NCI-H774 (cell line): Measurements from ENCODE around the gene STK17B.

Experiments used
- DNase-seq: peaks from one replicate; lab custom pipeline; 2025; lab: John Stamatoyannopoulos, UW

Gene STK17B

DNA sequence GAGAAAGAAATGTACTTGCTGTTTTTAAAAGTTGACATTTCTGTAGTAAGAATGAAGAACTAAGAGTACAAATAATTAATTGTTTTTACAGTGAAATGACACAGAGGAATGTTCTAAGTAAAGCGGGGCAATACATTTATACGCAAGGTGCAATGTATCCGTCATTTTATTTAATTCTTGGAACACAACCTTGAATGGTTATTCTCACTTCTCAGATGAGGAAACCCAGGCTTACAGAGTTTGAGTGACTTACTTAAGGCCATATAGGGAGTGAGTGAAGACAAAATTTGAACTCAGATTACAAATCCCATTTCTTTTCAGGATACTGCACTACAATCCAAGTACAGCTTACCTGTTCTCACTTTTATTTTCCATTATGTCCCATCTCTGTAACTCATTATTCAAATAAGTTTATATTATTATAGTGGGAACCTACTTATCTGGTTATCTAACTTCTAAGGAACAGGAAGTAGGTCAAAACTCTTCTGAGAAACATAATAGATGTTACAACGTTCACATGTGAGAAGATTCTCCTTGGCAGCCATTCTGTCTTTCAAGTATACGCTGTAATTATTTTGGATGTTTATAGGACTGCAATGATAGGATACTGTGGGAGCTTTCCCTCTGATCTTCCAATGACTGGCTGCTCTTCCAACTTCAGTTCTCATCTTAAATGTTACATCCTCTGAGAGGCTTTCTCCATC is 12.3 kb upstream of the STK17B start:
- DNase-seq, result no peak

DNA sequence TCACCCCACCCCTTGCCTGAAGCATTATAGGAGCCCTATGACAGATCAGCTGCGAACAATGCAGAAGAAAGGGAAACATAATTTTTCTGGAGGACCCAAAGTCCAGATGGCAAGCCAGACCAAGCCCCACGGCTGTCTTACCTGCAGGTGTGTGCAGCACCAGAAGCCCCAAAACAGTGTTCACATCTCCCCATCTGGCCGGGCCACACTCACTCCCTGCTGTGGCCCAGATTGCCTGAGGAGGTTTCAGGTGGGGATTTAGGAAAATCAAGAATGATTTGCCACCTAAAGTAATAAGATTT is 11.7 kb upstream of the STK17B start:
- no peak for DNase-seq

DNA sequence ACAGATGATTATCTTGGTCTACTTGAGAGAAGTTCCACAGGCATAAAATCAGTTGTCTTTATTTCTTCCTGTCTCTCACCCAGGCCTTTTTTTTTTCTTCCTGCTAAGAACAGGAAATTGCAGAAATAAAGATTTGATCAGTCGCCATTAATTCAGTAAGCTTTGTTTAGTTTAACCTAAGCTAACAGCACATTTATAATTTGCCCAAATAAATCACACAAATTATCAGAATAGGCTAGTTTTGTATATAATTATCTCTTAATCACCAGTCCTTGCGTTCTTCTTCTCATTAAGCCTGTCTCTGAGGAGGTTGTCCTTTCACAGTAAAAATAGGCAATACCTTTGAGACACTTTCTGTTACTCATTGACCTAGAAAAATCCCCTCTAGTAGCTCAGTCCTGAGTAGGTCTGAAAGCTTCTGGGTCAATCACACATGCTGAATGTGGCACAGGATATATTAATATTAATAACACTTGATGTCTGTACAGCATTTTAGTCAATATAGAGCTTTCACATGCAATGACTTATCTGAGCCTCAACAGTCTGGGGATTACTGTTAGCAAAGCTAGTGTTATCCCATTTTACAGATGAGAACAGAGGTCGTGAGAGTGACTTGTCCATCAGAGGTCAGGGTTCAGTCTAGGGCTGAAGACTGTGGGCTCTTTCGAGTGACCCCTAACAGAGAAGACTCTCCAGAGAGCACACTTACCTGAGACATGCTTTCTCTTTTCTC is 11.2 kb upstream of the STK17B start:
- DNase-seq, result no peak

DNA sequence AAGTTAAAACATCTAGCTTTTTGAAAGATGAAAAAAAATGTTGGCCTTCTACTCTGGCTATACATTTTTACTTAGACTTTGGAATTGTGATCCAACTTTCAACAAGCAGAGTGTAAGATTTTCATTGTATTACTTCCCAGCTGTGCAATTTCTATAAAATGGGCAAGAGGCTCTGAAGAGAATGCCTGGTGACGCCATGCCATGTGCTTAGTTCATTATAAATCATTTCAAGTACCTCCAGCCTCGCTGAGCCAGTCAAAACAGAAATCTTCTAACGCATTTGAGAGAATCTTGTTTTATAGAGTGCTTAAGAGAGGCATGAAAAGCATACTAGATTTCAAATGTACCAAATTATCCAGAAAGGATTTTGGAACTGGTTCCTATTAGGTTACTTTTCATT is 10.1 kb upstream of the STK17B start:
- peak; percentile 7 for DNase-seq

DNA sequence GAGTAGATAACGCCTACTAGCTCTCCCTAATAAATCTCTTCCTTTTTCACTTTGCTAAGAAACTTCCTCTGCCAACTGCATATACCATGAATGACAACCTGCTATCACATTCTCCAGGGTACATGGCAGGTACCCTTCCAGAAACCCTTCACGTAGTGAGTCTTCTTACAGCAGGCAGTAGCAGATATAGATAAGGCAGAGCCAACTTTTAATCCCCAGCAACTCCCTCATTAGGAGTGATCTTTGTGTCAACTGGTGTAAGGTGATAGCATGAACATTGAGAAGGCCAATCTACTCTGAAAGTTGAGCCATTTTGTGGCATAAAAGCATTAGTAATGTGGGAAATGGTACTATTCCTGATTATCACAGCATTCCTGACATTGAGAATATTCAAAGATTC is 5.7 kb upstream of the STK17B start:
- no peak for DNase-seq

DNA sequence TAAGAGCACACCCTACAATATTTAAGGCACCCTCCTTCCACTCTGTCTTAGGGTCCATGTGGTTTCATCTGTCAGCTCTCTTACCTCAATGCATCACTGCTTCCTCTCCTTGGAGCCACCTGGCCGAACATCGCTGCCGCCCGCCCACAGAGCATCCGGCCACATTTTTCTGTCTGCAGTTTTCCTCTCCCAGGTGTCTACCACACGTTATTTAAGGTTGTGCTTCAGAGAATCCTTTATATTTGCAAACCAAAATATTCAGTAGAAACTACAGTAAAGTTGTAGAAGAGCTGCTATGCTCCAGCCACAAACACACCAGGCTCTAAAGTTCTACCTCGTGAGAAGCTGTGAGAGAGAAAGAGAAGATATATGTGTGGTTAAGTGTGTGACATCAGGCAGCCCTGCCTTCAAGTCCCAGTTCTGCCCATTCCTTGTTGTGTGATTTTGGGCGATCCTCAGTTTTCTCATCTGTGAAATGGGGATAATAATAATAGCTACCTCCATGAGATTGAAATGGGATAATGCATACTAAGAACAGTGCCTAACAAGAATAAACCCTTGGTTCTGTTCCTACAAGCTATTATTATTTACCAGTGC is 4.9 kb upstream of the STK17B start:
- DNase-seq, result no peak

DNA sequence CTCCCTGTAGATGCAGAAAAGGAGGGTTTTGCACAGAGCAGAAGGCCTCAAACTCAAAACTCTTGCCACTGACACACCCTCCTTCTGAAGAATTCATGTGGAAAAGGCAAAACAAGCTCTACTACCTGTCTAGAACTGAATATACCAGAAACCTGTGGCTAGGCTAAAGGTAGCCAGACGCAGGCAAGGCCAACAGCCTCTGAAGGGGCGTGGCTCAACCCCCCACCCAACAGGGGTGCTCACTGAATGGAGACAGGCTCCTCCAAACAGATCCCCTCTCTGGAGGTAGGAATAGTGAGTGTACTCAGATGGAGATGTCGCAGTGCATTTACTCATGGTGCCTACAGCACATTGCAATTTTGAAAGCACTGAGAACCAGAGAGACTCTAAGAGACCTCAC is 3.0 kb upstream of the STK17B start:
- DNase-seq, result no peak

DNA sequence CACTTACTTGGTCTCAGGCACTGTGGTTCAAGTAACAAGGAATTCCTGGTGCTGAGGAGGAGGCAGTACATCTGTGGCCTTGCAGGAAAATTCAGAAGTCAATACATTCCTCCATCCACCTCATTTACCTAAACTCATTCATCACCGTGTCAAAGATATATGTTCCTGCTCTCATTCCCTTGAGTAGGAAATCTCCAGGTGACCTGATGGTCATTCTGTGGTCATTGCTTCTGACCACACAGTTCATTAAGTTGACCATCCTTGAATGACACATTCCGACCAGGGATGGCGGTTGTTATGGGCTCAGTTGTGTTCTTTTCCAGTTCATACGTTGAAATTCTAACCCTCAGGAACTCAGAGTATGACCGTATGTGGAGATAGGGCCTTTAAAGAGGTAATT is 2.1 kb upstream of the STK17B start:
- no peak for DNase-seq

DNA sequence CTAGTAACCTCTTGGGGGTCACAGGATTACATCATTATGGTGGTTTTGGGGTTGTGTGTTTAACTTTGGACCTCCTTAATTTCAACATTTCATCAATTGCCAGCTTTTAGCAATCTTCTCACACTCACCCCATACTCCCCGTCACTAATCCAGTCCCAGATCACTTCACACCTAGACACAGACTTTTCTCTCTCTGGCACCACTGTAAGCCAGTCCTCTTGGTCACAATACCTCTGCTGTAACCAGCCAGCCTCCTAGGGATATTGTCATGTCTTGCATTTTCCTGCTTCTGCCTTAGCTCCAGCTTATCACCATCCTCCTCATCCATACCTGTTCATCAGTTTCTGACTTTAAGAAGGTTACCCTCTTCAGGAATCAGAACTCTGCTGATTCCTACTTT is 1.6 kb upstream of the STK17B start:
- no peak for DNase-seq

DNA sequence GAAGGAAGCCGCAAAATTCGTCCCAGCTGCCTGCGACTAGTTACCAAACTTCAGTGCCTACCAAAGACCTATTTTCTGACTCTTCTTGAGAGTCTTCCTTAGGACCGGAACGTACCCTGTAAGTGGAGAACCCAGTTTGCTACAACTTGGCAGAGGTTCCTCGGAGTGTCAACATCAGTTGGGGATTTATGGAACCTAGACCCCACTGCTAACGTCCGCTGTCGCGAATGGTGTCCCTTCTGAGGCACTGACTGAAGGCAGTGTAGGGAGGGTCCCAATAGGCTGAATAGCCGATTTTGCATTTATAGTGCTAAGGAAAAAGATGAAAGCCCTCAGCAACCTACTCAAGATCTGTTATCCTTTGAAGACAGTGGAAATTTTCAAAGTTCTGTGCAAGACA is 568 bp upstream of the STK17B start:
- no peak for DNase-seq

DNA sequence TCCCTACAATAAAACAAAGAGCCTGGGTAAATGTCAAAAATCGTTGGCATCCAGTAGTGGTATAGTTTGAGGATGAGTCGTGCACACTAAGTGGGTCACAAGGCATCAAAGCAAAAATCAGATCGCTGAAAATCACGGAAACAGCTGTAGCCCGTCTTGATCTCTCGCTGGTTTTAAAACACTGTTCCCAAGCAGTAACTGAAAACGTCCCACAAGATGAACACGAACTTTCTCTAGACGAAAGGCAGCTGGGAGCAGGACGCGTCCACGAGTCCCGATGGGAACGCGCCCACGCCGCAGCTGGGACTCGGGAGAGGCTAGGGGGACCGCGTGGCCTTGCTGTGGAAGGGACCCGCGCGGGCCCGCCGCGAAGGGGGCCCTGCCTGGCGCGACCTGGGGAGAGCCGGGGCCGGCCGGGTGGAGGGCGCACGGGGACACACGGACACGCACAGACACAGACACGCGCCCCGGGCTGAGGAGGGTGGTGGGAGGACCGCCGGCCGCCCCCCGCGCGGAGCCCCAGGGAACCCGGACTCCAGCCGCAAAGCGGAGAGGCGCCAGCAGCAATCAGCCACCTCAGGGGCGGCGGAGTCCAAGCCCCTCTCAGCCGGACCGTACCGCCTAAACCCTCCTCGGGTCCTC is 651 bp downstream of the STK17B start:
- no peak for DNase-seq

DNA sequence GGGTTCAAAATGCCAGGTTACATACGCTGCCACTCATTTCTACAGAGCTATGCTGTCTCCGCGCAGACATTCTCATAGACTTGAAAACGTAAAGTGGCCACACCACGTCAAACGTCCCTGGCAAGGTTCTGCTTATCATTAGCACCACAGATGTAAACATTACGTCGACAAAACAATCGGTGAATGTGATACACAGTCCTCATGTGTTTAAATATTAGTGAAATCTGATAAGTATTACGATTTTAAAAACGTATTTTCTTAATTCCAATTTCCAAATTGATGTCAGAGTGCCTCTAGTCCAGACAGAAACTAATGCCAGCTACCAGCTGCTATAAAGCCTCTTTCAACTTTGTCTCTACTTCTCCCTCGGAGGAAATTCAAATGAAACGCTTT is 1.2 kb downstream of the STK17B start:
- peak; percentile 23 for DNase-seq

DNA sequence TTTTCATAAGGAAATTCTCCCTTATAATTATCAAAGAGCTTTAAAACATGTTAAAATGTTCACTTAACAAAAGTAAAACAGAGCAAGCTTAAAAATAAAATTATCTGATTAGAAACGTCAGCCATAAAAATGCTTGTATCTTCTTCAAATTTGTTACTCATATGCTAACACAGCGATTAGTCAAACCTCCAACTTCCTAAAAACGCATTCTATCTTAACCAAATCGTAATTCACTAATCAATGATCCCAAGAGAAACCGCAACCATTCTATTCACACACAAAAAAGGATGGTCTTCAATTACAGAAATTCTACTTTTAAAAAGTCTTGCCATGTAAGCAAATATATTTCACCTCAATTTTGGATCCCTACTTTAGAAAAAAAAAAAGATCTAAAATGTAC is 1.9 kb downstream of the STK17B start:
- no peak for DNase-seq

DNA sequence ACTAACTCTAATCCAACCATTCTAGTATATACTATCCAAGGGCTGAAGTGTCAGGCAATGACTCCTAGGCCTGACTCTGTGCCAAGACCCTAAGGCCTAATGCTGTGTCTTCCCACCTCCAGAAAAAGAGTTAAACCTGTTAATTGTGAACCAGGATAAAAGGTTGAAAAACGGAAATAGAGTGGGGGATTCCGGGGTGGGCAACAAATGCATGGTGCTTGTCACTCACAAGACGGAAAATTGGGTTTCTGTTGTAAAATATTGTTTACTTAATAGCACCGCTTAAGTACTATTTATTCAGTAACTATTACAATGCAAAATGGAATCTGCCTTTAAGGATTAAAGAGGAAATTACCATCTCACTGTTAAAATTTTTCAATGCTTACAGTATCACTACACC is 3.2 kb downstream of the STK17B start:
- DNase-seq, result no peak

DNA sequence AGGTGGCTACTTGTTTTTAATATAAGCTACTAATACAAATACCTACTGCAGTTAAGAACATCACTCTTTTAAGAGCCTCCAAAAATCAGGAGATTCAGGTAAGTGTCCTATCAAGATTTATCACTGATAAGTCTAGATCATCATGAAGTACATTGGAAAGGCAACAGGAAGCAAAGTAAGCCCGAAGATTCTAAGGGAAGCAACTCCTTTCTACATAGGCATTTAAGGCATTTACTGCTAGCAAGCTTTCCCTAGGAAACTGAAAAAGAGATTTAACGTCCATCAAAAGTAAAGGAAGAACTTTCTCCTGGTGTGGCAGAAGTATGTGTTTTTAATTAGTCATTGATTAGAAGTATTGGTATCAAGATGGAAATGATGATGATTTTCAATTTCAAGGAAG is 3.7 kb downstream of the STK17B start:
- no peak for DNase-seq

DNA sequence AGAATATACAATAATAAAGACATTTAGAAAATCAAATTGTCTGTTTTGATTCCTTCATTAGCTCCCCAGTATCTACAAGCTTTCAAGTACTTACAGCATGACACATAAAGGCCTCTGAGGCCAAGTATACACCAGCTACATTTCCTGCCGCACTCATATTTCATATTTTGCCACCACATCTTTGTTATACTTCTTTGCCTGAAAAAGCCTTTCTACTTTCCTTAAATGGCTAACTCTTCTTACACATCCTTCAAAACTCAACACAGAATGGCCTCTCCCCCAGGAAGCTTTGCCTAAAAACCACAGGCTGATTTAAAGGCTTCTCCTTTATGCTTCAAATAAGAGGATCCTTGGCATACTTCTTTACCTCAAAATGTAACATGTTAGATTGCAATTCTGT is 4.5 kb downstream of the STK17B start:
- DNase-seq, result no peak

DNA sequence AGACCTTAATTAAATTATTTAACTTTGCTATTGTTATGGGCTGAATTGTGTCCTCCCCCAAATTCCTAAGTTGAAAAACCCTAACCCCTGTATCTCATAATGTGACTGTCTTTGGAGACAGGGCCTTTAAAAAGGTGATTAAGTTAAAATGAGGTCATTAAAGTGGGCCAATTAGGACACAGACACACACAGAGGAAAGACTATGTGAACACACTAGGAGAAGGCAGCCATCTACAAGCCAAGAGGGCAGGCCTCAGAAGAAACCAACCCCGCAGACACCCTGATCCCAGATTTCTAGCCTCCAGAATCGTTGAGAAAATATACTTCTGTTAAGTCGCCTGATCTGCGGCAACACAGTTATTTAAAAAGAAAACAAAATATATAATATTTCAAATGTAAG is 6.4 kb downstream of the STK17B start:
- DNase-seq, result no peak

DNA sequence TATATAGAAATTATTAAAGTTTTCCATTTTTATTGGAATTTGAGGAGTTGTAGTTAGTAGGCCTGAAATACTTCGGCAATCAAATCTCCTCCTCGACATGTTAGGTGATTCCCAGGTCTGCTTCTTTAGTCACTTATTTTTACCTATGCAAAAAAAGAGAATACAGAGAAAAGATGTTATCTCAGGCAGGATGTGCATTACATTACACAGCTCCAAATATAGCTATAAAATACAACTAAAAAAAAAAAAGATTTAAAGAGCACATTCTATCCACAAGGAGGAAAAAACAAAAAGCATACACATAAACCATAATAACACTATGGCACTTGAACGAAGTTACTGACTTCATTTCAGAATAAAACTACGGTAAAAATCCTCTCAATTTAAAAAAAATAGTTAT is 8.1 kb downstream of the STK17B start:
- DNase-seq, result no peak

DNA sequence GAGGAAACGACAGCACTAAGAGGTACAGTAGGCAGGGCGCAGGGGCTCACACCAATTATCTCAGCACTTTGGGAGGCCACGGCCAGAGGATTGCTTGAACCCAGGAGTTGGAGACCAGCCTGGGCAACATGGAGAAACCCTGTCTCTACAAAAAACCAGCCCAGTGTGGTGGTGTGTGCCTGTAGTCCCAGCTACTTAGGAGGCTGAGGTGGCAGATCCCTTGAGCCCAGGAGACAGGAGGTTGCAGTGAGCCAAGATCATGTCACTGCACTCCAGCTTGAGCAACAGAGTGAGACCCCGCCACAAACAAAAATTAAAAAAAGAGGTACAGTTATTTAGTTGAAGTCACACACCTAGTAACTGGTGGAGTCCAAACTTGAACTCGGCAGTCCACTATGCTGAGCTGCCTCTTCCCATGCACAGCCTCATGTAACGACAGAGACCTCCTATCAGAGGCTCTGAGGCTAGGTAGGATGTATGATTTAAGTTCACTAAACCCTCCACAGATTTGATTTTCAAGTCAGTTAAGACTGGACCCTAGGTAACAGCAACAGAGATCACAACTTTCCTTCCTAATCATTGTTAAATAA is 8.7 kb downstream of the STK17B start:
- DNase-seq, result no peak

DNA sequence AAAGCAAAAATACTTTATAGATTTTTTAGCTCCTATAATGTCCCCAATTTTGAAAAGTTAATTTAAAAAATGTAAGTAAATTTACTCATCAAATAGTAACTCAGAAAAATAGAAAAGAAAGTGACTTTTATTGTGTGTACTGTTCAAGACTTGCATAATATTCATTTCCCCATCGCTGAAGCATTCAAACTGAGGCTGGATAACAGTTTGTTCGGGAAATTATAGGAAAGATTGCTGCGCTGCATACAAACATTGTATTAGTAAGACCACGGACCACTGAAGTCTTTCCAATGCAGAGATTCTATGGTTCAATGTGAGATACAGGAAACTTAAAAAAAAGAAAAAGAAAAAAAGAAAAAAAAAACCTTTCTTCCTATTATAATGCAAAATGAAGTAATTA is 10.4 kb downstream of the STK17B start:
- DNase-seq, result no peak

DNA sequence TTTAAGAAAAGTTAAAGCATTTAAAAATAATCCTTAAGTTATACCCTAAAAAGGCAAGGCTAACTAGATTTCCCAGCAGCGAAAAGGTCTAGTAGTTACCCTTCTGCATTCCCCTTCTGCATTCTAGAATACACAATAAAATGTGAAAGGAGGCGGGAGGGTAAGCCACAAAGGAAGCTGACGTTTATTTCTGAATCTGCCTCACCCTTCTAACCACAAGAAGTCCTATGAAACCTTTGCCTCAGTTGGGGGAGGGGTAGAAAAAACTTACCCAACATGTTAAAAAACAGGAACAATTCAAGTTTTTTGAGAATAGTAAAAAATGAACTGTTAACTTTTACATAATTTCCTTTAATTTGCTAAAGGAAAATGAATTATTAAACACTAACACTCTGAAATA is 11.3 kb downstream of the STK17B start:
- DNase-seq, result no peak

DNA sequence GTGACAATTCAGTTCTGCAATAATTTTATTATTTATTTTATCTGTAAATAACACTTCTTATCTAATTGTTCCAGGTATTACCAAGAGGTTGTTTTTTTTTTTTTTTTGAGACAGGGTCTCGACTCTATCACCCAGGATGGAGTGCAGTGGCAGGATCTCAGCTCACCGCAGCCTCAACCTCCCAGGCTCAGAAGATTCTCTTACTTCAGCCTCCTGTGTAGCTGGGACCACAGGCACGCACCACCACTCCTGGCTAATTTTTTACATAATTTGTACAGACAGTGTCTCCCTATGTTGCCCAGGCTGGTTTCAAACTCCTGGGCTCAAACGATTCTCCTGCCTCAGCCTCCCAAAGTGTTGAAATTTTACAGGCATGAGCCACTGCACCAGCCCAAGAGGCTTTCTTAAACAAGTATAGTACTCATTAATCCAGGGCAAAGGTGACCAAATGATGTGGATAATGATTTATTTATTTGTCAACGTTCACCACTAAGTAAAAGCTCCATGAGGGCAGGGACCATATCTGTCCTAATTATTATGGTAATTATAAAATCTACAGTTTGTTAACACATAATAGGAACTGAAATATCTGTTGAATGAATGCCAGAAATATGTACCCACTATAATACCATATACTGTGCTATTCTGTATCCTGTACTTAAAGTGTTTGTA is 12.0 kb downstream of the STK17B start:
- no peak for DNase-seq
